Breast epithelium (tissue), 3 donors: ENCODE results near the gene TMEM198.

Experiments
- CTCF ChIP-seq, 3 donors: fragments of 450-650 bp; IDR thresholded peaks; one replicate each; pipeline ENCODE4 v1.5.1; 2016 to 2017; ENCODE audit warnings: antibody characterized with exemption in 3 of 3, mild to moderate bottlenecking in 3 of 3, moderate library complexity in 3 of 3
- POLR2A ChIP-seq: fragments of 450-650 bp; IDR thresholded peaks from one replicate; pipeline ENCODE4 v1.6.1; 2016; ENCODE audit warnings: antibody characterized with exemption, mild to moderate bottlenecking, moderate library complexity
- POLR2AphosphoS5 ChIP-seq, 3 donors: sonication (generic); formaldehyde crosslinking; IDR thresholded peaks; one replicate each; pipeline ENCODE4 v1.6.1; 2017; ENCODE audit warnings: antibody characterized with exemption in 3 of 3

GRCh38 chr2:219574484-219575311 is 30.9 kb downstream of the TMEM198 start:
- TF ChIP-seq CTCF (IDR thresholded peaks at IDR 0.05), result no peak
- TF ChIP-seq POLR2AphosphoS5 (IDR thresholded peaks at IDR 0.05), result no peak
- TF ChIP-seq POLR2A, result no peak
